WTC11 (cell line): ENCODE results near the gene SERPINE1. TPM values are rescaled to one million over a fixed set of nuclear protein-coding genes. Genes with fewer than 3 reads are reported as not detected.

Source experiments
- ATAC-seq: fragments of 200-7000 bp; cut with Tn5 transposase; 2 replicates; pipeline ENCODE4 v1.10.0; 2021; ENCODE audit warnings: mild to moderate bottlenecking, moderate library complexity
- CTCF ChIA-PET: fragments of 300-600 bp; sonication (Branson Sonifier 250); formaldehyde crosslinking; loops from one replicate; lab custom pipeline; 2021; ENCODE audit warnings: antibody characterized with exemption; lab: Charles Lee
- POLR2A ChIA-PET: fragments of 350-600 bp; sonication (Branson Sonifier 250); formaldehyde crosslinking; loops from one replicate; lab custom pipeline; 2021; ENCODE audit warnings: antibody characterized with exemption; lab: Charles Lee
- DNase-seq: peaks from one replicate; pipeline ENCODE4 v3.0.0; 2021; ENCODE audit warnings: low spot score
- H3K27ac Mint-ChIP-seq: 2 replicates; pipeline ENCODE4 v1.8.0; 2021; ENCODE audit warnings: mixed read lengths
- H3K27me3 Mint-ChIP-seq: 2 replicates; pipeline ENCODE4 v1.8.0; 2021; ENCODE audit warnings: low read depth, mild to moderate bottlenecking, moderate library complexity, mixed read lengths
- H3K36me3 Mint-ChIP-seq: 2 replicates; pipeline ENCODE4 v1.8.0; 2021; ENCODE audit warnings: mixed read lengths
- H3K4me1 Mint-ChIP-seq: 2 replicates; pipeline ENCODE4 v1.8.0; 2022; ENCODE audit warnings: mixed read lengths
- H3K4me3 Mint-ChIP-seq: 2 replicates; pipeline ENCODE4 v1.8.0; 2021; ENCODE audit warnings: mild to moderate bottlenecking, moderate library complexity, mixed read lengths
- H3K9me3 Mint-ChIP-seq: 2 replicates; pipeline ENCODE4 v1.8.0; 2021; ENCODE audit warnings: mixed read lengths
- CBFB ChIP-seq: sonication (generic); formaldehyde crosslinking; IDR thresholded peaks from 2 replicates; pipeline ENCODE4 v1.8.1; 2022; ENCODE audit warnings: mild to moderate bottlenecking, low read depth, missing genetic modification reagents
- CREM ChIP-seq: sonication (generic); formaldehyde crosslinking; IDR thresholded peaks from 2 replicates; pipeline ENCODE4 v1.8.1; 2022; ENCODE audit warnings: mild to moderate bottlenecking, missing genetic modification reagents, moderate library complexity
- CTCF ChIP-seq: fragments of 200-600 bp; IDR thresholded peaks from 2 replicates; pipeline ENCODE4 v1.8.0; 2022; ENCODE audit warnings: antibody characterized with exemption
- GABPB1 ChIP-seq: sonication (generic); formaldehyde crosslinking; IDR thresholded peaks from 2 replicates; pipeline ENCODE4 v1.8.1; 2023; ENCODE audit warnings: mild to moderate bottlenecking, missing genetic modification reagents
- GRHL2 ChIP-seq: fragments of 250-450 bp; sonication (Bioruptor Pico); IDR thresholded peaks from 2 replicates; pipeline ENCODE4 v1.8.0; 2022; ENCODE audit warnings: mild to moderate bottlenecking, moderate library complexity; ENCODE audit not compliant: insufficient replicate concordance, severe bottlenecking
- OVOL2 ChIP-seq: fragments of 250-450 bp; sonication (Bioruptor Pico); IDR thresholded peaks from 2 replicates; pipeline ENCODE4 v1.9.0; 2021; ENCODE audit warnings: mild to moderate bottlenecking, borderline replicate concordance
- USF2 ChIP-seq: sonication (generic); formaldehyde crosslinking; IDR thresholded peaks from 2 replicates; pipeline ENCODE4 v1.8.1; 2023; ENCODE audit warnings: mild to moderate bottlenecking, missing genetic modification reagents, moderate library complexity
- total RNA-seq: library from RNA; stranded (reverse); gene quantifications from 3 replicates; pipeline ENCODE4 v1.2.3, GENCODE V29; 2021
- TF ChIP-seq, protein P1 (sequence below): sonication (generic); formaldehyde crosslinking; IDR thresholded peaks from 2 replicates; pipeline ENCODE4 v1.8.1; 2022; ENCODE audit warnings: mild to moderate bottlenecking, moderate library complexity, missing genetic modification reagents
- TF ChIP-seq, protein P2 (sequence below): fragments of 250-450 bp; sonication (Bioruptor Pico); IDR thresholded peaks from 2 replicates; pipeline ENCODE4 v1.8.0; 2021; ENCODE audit warnings: mild to moderate bottlenecking
- TF ChIP-seq, protein P3 (sequence below): sonication (generic); formaldehyde crosslinking; IDR thresholded peaks from 2 replicates; pipeline ENCODE4 v1.8.1; 2022; ENCODE audit warnings: missing genetic modification reagents, borderline replicate concordance

SERPINE1 gene
- total RNA-seq, 1 experiment from 2014 or later, result 2.6 TPM

DNA sequence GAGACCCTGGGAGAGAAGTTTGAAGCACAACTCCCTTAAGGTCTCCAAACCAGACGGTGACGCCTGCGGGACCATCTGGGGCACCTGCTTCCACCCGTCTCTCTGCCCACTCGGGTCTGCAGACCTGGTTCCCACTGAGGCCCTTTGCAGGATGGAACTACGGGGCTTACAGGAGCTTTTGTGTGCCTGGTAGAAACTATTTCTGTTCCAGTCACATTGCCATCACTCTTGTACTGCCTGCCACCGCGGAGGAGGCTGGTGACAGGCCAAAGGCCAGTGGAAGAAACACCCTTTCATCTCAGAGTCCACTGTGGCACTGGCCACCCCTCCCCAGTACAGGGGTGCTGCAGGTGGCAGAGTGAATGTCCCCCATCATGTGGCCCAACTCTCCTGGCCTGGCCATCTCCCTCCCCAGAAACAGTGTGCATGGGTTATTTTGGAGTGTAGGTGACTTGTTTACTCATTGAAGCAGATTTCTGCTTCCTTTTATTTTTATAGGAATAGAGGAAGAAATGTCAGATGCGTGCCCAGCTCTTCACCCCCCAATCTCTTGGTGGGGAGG, 10.8 kb downstream of the SERPINE1 start (continued):
- TF ChIP-seq, protein P1, sequence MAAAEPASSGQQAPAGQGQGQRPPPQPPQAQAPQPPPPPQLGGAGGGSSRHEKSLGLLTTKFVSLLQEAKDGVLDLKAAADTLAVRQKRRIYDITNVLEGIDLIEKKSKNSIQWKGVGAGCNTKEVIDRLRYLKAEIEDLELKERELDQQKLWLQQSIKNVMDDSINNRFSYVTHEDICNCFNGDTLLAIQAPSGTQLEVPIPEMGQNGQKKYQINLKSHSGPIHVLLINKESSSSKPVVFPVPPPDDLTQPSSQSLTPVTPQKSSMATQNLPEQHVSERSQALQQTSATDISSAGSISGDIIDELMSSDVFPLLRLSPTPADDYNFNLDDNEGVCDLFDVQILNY (CRISPR knock-in tag), result no peak
- no peak for TF ChIP-seq CREM (CRISPR knock-in tag)

- POLR2A ChIA-PET, result no interaction called here
- H3K4me3 Mint-ChIP-seq, result peak overlapping the region; percentile 46
- peaks cover 52% of the 10 kb centered on the region for H3K4me1 Mint-ChIP-seq
- TF ChIP-seq CTCF, result peak; percentile 59
- TF ChIP-seq CBFB, result no peak
- TF ChIP-seq USF2 (CRISPR knock-in tag), result peak; percentile 60; the same call in 1 of the 2 replicates
- no peak for TF ChIP-seq GRHL2
- TF ChIP-seq GABPB1 (CRISPR knock-in tag), result peak; percentile 54; the same call in 1 of the 2 replicates
- ATAC-seq (peak; percentile 73), DNase-seq (peak; percentile 62)
- CTCF ChIA-PET, result interaction anchor here (0.5 to 8.1 kb wide), 13 partner anchors 11 to 243 kb away, joined by 3 to 217 read pairs (median 3); partner anchors contain the start of genes ACHE, COL26A1 and SERPINE1
- no peaks in the 10 kb centered on the region for H3K9me3 Mint-ChIP-seq
- H3K36me3 Mint-ChIP-seq, result no peaks in the 10 kb centered on the region
- H3K27me3 Mint-ChIP-seq, result peaks cover 3% of the 10 kb centered on the region; the same call in 1 of the 2 replicates
- no peak overlapping the region for H3K27ac Mint-ChIP-seq
Measured at GRCh38 chr7:101138213-101138870, 11.4 kb downstream of the SERPINE1 start.

DNA sequence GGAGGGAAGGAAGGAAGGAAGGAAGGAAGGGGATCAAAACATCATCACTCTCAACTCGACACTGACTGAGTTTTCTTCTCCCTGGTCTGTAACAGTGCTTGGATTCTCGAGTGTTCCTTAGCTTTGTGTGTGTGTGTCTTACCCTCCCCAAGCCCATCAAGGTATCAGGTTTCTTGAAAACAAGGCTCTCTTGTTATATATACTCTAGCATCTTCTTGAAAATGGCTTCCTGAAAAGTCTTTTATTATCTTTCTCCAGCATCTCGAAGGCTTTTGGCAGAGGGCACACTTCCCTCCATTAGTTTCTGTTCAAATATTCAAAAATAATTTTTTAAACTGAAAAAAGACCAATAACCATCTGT, 13.4 kb downstream of the SERPINE1 start:
- H3K9me3 Mint-ChIP-seq, result no peaks in the 10 kb centered on the region
- CTCF ChIA-PET, result interaction anchor here (0.5 to 8.1 kb wide), 11 partner anchors 10 to 97 kb away, joined by 3 to 217 read pairs (median 4); partner anchors contain the start of genes CLDN15, SERPINE1 and TRIM56
- H3K27me3 Mint-ChIP-seq, result peaks cover 6% of the 10 kb centered on the region
- H3K4me1 Mint-ChIP-seq, result peaks cover 35% of the 10 kb centered on the region
- no peak for DNase-seq
- no peak overlapping the region for H3K4me3 Mint-ChIP-seq
- no peak overlapping the region for H3K27ac Mint-ChIP-seq
- TF ChIP-seq, protein P2, sequence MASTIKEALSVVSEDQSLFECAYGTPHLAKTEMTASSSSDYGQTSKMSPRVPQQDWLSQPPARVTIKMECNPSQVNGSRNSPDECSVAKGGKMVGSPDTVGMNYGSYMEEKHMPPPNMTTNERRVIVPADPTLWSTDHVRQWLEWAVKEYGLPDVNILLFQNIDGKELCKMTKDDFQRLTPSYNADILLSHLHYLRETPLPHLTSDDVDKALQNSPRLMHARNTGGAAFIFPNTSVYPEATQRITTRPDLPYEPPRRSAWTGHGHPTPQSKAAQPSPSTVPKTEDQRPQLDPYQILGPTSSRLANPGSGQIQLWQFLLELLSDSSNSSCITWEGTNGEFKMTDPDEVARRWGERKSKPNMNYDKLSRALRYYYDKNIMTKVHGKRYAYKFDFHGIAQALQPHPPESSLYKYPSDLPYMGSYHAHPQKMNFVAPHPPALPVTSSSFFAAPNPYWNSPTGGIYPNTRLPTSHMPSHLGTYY (CRISPR knock-in tag), result no peak
- TF ChIP-seq, protein P3, sequence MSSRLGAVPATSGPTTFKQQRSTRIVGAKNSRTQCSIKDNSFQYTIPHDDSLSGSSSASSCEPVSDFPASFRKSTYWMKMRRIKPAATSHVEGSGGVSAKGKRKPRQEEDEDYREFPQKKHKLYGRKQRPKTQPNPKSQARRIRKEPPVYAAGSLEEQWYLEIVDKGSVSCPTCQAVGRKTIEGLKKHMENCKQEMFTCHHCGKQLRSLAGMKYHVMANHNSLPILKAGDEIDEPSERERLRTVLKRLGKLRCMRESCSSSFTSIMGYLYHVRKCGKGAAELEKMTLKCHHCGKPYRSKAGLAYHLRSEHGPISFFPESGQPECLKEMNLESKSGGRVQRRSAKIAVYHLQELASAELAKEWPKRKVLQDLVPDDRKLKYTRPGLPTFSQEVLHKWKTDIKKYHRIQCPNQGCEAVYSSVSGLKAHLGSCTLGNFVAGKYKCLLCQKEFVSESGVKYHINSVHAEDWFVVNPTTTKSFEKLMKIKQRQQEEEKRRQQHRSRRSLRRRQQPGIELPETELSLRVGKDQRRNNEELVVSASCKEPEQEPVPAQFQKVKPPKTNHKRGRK, result peak; percentile 78; the same call in 1 of the 2 replicates
- TF ChIP-seq, all 79 proteins: peak for 1
- no peak for ATAC-seq
- POLR2A ChIA-PET, result no interaction called here
- H3K36me3 Mint-ChIP-seq, result no peaks in the 10 kb centered on the region

GRCh38 chr7:101140746-101141382, 14.0 kb downstream of the SERPINE1 start:
- Mint-ChIP-seq H3K36me3 (no peaks in the 10 kb centered on the region), H3K9me3 (no peaks in the 10 kb centered on the region), H3K4me3 (no peak overlapping the region), H3K4me1 (peaks cover 32% of the 10 kb centered on the region), H3K27ac (no peak overlapping the region), H3K27me3 (peaks cover 6% of the 10 kb centered on the region)
- ChIA-PET CTCF (interaction anchor here (0.5 to 8.1 kb wide), 13 partner anchors 11 to 142 kb away, joined by 3 to 217 read pairs (median 3); partner anchors contain the start of genes CLDN15, SERPINE1, TRIM56 and VGF), POLR2A (no interaction called here)
- TF ChIP-seq OVOL2, result no peak
- TF ChIP-seq USF2 (CRISPR knock-in tag), result no peak
- DNase-seq (no peak), ATAC-seq (no peak)
